HG03103 (cell line): ENCODE measurements around the gene LRSAM1.

ENCODE experiments used
- ATAC-seq: cut with Tn5 transposase; IDR thresholded peaks from one replicate; pipeline ENCODE4 v1.9.1; 2021; ENCODE audit warnings: low read depth; ENCODE audit not compliant: unreplicated experiment

The LRSAM1 gene

DNA sequence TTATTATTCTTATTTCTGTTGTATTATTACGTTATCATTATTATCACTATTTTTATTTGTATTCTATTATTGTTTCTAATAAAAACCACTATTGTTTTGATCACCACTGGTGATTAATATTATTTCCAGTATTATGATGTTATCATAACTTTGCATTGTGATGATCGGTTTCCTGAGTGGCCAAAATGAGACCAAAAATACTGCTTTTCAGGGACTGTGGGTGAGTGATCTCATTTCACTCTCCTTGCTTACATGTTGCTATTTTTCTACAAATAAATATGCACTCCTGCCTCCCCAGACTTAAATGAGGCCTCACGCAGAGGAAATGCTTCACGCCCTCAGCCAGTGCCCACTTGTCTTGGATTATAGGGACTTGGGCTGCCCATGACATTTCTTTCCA is 78.4 kb downstream of the LRSAM1 start:
- ATAC-seq: no peak

GRCh38 chr9:127530206-127530941 is 79.1 kb downstream of the LRSAM1 start:
- ATAC-seq: no peak

DNA sequence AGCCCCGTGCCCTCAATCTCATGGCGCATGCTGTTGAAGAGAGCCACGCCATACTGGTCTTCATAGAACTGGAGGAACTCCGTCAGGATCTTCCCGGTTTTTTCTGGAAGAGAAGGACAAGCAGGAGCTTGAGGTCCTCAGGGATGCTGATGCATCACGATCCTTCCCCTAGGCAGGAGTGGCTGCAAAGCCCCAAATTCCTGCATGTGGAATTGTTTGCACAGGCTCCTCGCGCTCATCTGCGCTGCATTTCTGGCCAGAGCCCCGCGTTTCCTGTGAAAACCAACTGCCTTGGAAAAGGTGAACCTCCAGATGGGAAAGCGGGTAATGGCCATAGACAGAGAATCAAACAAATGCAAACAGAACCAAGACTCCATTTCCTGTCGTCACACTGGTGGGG is 80.4 kb downstream of the LRSAM1 start:
- no peak for ATAC-seq

DNA sequence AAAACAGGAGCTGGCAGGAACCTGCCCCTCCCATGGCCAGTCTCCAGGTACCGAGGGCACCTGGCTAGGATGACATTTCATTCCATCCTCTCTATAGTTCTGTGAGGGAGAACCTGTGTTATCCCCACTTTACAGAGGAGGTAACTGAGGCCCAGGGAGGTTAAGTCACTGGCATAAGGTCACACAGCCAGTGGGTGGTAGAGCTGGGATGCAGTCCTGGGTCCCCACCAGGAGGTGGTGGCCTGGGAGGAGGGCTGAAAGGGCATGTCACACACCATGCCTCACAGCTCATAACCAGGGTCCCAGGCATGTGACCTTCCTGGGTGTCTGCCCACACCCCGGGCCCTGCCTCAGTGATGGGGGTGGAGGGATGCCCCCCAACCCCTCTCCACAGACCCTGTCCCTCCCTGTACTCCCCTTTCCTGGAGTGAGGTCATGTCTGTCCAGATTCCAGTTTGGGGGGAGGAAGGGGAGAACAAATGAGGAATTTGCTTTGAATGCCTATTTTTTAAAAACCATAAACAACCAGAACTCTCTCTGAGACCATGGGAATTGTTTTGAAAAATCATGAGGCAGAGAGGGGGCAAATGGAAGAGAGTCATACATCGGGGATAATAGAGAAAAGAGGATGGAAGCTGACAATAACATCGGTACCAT is 83.1 kb downstream of the LRSAM1 start:
- no peak for ATAC-seq

DNA sequence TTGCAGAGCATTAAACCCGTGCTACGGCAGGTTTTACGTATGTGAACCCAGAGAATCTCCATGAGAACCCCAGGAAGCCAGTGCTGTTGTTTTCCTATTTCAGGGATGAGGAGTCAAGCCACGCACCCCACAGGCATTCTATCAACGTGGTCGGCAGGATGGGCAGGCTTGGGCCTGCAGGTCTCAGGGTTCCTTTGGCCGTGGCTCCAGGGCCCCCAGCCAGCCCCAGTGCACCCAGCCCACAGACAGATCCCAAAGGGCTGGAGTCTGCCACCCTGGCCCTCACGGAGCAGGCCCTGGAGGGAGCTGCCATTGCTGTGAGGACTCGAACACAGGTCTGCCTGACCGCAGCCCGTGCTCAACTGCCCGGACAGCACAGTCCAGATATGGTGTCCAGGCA is 83.6 kb downstream of the LRSAM1 start:
- no peak for ATAC-seq

- no peak for ATAC-seq
Observed at GRCh38 chr9:127535396-127535795, 84.1 kb downstream of the LRSAM1 start.

GRCh38 chr9:127535834-127536233 is 84.5 kb downstream of the LRSAM1 start:
- no peak for ATAC-seq

DNA sequence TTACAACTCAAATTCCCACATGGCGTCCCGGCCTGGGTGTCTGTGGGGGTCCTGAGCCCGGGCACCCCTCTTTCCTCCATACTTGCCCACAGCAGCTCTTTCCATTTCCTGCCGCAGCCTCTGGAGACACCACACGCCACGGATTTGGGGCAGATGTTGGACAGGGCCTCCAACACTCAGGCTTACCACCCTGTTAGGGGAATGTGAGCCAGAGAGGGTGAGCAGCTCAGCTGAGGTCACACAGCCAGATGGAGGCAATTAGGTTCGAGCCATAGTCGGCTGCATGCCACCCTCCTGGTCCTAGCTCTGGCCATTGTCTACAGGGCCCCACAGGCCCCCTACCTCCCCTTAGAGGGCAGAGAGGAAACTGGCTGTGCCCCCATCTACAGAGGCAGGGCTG is 85.2 kb downstream of the LRSAM1 start:
- no peak for ATAC-seq

DNA sequence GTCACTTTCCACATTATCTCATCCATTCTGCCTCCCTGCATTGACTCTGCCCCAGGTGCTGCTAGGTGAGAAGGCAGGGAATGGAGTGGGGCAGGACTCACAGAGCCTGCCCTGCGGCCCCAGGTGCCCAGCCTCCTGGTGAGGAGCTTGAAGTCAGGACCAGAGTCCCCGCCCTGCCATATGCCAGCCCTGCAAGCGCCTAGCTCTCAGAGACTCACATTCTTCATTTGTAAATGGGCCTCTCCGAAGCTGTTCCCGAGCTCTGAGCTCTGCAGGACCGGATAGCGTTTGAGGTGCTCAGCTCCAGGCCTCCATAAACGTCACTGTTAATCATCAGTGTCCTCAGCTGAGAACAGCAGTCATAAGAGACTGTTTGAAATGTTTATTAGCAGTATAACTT is 85.7 kb downstream of the LRSAM1 start:
- no peak for ATAC-seq

- no peak for ATAC-seq
Observed at GRCh38 chr9:127537792-127538191, 86.5 kb downstream of the LRSAM1 start.

DNA sequence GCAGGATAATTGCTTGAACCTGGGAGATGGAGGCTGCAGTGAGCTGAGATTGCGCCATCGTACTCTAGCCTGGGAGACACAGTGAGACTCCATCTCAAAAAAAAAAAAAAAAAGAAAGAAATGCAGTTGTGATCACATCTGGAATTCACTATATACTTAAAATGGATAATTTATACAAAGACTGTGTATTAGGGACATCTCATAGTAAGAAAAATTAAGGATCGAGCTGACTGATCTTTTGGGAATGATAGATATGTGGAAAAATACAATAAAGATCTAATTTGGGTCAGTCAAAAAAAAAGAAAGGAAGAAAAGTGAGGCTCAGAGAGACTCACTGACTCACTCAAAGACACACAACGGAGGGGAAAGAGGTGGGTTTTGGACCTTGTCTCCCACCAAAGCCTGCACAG is 87.5 kb downstream of the LRSAM1 start:
- no peak for ATAC-seq

GRCh38 chr9:127539259-127539981 is 88.1 kb downstream of the LRSAM1 start:
- no peak for ATAC-seq

GRCh38 chr9:127539982-127540663 is 88.8 kb downstream of the LRSAM1 start:
- ATAC-seq: no peak

GRCh38 chr9:127540664-127541041 is 89.3 kb downstream of the LRSAM1 start:
- ATAC-seq: no peak

GRCh38 chr9:127541176-127541575 is 89.9 kb downstream of the LRSAM1 start:
- ATAC-seq: no peak

DNA sequence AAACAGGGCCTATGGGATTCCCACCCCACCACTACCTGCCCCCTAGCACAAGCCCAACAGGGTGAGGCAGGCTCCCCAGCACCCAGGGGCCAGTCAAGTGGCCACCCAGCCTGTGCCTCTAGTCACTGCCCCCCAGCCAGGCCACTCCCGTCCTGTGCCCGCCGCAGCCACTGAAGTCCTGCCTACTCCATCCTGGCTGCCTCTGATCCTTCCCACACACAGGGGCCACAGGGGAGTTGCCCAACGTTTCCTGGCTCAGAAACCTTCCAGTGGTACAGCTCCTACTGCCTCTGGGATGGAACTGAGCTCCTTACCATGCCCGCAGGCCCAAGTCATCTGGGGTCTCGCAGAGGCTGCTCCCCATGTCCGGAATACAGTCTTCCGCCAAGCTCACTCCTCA is 90.6 kb downstream of the LRSAM1 start:
- ATAC-seq: no peak

DNA sequence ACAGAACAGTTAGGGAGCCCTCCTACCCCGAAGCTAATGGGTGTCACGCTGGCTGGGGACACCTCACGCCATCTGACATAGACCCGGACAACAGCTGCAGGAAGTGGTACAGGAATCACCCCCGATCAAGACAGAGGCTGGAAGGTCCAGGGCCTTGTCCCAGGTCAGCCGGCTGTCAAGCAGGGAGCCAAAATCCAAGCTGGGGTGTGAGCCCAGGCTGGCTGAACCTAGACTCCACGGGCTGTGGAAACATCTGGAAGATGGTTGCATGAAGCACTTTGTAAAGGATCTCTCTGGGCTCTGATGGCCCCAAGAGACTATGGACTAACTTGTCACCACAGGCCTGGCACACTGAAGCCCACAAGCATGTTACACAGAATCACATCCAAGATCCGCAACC is 91.9 kb downstream of the LRSAM1 start:
- no peak for ATAC-seq

- ATAC-seq: no peak
Observed at GRCh38 chr9:127543973-127544533, 92.7 kb downstream of the LRSAM1 start.

GRCh38 chr9:127545196-127546124 is 94.2 kb downstream of the LRSAM1 start:
- ATAC-seq: no peak
